Breast epithelium (tissue), 4 donors: ENCODE data around the gene EGLN1. TPM values are rescaled to one million over a fixed set of nuclear protein-coding genes. Genes with fewer than 3 reads are reported as not detected.

Experiments
- DNase-seq, 2 donors: peaks; one replicate each; pipeline ENCODE4 v3.0.0-alpha.2; 2019; ENCODE audit warnings: low spot score in 2 of 2
- H3K27ac ChIP-seq, 2 donors: fragments of 200-600 bp; sonication (generic) in 1 of 2; one replicate each; pipeline ENCODE4 v1.5.1; 2016 to 2019; ENCODE audit warnings: mild to moderate bottlenecking in 1 of 2
- H3K27me3 ChIP-seq, 2 donors: fragments of 200-600 bp; sonication (generic) in 1 of 2; one replicate each; pipeline versions ENCODE4 v1.5.1 to v1.6.0; 2017 to 2019; ENCODE audit warnings: control low read depth in 1 of 2, mild to moderate bottlenecking in 1 of 2
- H3K36me3 ChIP-seq: fragments of 200-600 bp; one replicate; pipeline ENCODE4 v1.5.1; 2019
- H3K4me1 ChIP-seq, 2 donors: fragments of 200-600 bp; sonication (generic); one replicate each; pipeline ENCODE4 v1.5.1; 2016 to 2019; ENCODE audit warnings: control low read depth in 1 of 2
- H3K4me3 ChIP-seq, 3 donors: fragments of 200-600 bp; sonication (generic); 1 replicate in 2 of 3; 2 replicates in 1 of 3; pipeline ENCODE4 v1.5.1; 2016 to 2019; ENCODE audit warnings: mild to moderate bottlenecking in 3 of 3, moderate library complexity in 2 of 3
- H3K9me3 ChIP-seq, 2 donors: fragments of 200-600 bp; sonication (generic) in 1 of 2; one replicate each; pipeline ENCODE4 v1.5.1; 2016 to 2019; ENCODE audit warnings: control low read depth in 1 of 2
- POLR2A ChIP-seq: fragments of 450-650 bp; IDR thresholded peaks from one replicate; pipeline ENCODE4 v1.6.1; 2016; ENCODE audit warnings: antibody characterized with exemption, mild to moderate bottlenecking, moderate library complexity
- POLR2AphosphoS5 ChIP-seq, 3 donors: sonication (generic); formaldehyde crosslinking; IDR thresholded peaks; one replicate each; pipeline ENCODE4 v1.6.1; 2017; ENCODE audit warnings: antibody characterized with exemption in 3 of 3
- intact Hi-C: fragments of 100-400 bp; cut with DNase I; formaldehyde crosslinking; loops from one replicate; pipeline ENCODE4 v1.15.1; 2023; ENCODE audit warnings: low total_unique reads
- total RNA-seq, 3 donors: library from RNA; depleted of rRNA; stranded (reverse); fragments of >200 nt; gene quantifications; one replicate each; pipeline ENCODE4 v1.1.0, GENCODE V29; 2016
- TF ChIP-seq, protein P1 (sequence below), 3 donors: fragments of 450-650 bp; IDR thresholded peaks; one replicate each; pipeline ENCODE4 v1.5.1; 2016 to 2017; ENCODE audit warnings: antibody characterized with exemption in 3 of 3, mild to moderate bottlenecking in 3 of 3, moderate library complexity in 3 of 3

EGLN1 gene
- total RNA-seq, 3 donors from 2014 or later, result 33.8 to 45.6 (median 38.1) TPM

DNA sequence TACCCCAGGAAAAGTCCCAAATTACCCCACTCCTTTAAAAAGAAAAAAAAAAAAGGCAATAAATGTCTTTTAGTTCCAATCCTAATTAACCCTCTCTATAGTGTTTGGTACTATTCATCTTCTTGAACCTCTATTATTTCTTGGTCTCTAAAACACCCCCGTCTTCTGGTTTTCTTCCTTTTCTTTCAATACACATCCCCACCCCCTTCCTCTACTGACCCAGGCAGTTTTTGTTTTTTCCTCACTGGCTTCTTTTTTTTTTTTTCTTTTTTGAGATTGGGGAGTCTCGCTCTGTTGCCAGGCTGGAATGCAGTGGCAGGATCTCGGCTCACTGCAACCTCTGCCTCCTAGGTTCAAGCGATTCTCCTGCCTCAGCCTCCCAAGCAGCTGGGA, 26.1 kb downstream of the EGLN1 start:
- H3K9me3 ChIP-seq, result no peaks in the 10 kb centered on the region
- peak overlapping the region; percentile 35 to 73 for H3K27ac ChIP-seq
- intact Hi-C loops, result no loop called here
- H3K4me3 ChIP-seq, result no peak overlapping the region
- DNase-seq, result no peak
- H3K27me3 ChIP-seq, result no peaks in the 10 kb centered on the region
- peaks cover 0 to 6% of the 10 kb centered on the region in 2 donors for H3K4me1 ChIP-seq
- H3K36me3 ChIP-seq, result no peaks in the 10 kb centered on the region
- TF ChIP-seq, protein P1, sequence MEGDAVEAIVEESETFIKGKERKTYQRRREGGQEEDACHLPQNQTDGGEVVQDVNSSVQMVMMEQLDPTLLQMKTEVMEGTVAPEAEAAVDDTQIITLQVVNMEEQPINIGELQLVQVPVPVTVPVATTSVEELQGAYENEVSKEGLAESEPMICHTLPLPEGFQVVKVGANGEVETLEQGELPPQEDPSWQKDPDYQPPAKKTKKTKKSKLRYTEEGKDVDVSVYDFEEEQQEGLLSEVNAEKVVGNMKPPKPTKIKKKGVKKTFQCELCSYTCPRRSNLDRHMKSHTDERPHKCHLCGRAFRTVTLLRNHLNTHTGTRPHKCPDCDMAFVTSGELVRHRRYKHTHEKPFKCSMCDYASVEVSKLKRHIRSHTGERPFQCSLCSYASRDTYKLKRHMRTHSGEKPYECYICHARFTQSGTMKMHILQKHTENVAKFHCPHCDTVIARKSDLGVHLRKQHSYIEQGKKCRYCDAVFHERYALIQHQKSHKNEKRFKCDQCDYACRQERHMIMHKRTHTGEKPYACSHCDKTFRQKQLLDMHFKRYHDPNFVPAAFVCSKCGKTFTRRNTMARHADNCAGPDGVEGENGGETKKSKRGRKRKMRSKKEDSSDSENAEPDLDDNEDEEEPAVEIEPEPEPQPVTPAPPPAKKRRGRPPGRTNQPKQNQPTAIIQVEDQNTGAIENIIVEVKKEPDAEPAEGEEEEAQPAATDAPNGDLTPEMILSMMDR (IDR thresholded peaks at IDR 0.05), result no peak
- TF ChIP-seq POLR2AphosphoS5 (IDR thresholded peaks at IDR 0.05) (no peak), POLR2A (no peak)

DNA sequence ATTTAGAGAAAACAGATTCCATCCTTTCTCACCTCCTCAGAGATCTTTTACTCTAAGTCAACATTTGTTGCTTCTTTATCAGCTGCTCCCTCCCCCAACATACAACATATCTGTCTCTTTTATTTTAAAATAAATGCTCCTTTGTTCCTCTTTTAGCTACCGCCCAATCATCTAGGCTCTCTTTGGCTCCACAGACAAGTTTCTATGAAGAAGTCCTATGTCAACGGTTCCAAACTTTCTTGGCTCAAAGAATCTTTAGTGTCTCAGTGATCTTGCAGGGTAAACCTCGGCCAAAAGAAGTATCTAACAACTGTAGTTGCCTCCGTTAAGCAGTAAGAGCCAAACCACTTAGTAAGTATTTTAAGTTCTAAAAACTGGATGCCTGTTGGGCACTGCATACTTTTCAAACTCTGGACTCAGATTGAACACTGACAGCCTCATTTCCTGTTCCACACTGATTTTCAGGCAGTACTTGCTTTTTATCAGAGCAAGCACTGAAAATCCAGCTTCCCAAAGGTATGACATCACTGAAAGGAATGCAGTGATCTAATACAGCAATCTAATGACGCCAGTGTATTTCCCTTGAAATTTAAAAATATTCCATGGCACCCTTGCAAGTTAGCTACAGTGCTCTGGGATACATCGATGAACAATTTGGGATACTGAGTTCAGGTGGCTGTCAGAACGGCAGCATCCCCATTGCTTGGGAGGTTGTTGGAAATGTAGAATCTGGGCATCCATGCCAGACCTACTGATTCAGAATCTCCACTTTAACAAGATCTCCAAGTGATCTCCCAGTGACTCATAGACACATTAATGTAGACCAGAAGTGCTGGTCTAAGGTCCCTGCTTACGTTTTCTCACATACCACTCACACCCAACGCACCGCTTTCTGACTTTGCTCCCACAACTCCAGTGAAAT, 26.8 kb downstream of the EGLN1 start:
- peaks cover 0 to 6% of the 10 kb centered on the region in 2 donors for H3K4me1 ChIP-seq

DNA sequence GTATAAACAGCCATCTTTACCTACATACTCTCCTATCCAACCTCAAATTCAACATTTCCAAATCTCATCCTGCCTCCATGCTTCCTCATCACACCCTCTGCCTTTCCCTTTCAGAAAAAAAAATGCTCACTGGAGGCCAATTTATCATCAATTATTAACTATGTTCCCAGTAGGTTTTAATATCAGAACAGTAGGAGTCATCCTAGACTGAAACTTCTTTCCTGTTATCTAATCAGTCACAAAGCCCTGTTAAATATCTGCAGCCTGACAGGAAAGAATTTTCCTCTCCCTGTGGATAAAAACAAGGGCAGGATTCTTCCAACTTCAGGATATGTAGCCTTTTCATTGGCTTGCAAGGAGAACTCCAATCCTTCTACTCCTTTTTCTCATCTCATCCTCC, 28.4 kb downstream of the EGLN1 start:
- H3K27me3 ChIP-seq, result no peaks in the 10 kb centered on the region
- peaks cover 0 to 6% of the 10 kb centered on the region in 2 donors for H3K4me1 ChIP-seq
- no peak for TF ChIP-seq POLR2AphosphoS5 (IDR thresholded peaks at IDR 0.05)
- TF ChIP-seq, protein P1 (IDR thresholded peaks at IDR 0.05), result no peak
- TF ChIP-seq POLR2A, result no peak
- H3K9me3 ChIP-seq, result no peaks in the 10 kb centered on the region
- intact Hi-C loops, result no loop called here
- no peak overlapping the region for H3K27ac ChIP-seq
- no peaks in the 10 kb centered on the region for H3K36me3 ChIP-seq
- no peak overlapping the region for H3K4me3 ChIP-seq
- DNase-seq, result no peak

More for the DNA sequence above, 26.8 kb downstream of the EGLN1 start:
- intact Hi-C loops, result no loop called here
- Histone ChIP-seq H3K36me3 (no peaks in the 10 kb centered on the region), H3K9me3 (no peaks in the 10 kb centered on the region), H3K27ac (peak overlapping the region; percentile 35 to 73), H3K27me3 (no peaks in the 10 kb centered on the region), H3K4me3 (no peak overlapping the region)
- TF ChIP-seq POLR2AphosphoS5 (IDR thresholded peaks at IDR 0.05), result peak in 1 of 3 donors; percentile 39
- TF ChIP-seq, protein P1 (IDR thresholded peaks at IDR 0.05), result no peak
- DNase-seq, result no peak

DNA sequence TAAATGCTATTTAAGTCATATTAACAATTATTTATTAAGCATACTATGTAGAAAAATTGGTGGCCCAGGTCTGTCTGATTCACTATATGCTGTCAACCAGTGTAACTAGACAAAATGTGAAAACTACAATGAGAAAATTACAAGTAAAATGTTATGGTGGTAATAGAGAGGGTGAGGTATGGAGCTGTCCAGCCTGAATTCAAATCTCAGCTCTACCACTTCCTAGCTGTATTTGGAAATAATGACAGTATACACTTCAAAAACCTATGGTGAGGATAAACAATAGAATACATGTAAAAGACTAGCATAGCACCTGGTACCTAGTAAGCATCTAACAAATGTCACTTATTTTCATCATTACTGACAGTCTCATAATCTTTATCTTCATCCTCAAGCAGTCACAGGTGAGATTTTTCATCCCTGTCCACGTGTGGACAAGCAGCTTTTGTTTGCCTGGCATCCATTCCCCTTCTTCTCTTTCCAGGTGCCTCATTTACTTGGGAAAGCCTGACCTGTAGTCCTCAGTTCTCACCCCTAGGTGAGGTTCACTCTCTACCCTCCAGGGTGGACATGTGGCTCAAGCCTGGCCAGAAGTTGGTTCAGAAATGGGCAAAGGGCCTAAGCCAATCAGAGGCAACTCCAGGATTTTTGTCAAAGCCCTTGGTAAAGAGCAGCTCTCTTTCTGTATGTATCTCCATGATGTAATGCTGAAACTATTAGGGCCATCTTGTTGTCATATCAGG, 29.5 kb downstream of the EGLN1 start:
- no peak for TF ChIP-seq POLR2AphosphoS5 (IDR thresholded peaks at IDR 0.05)
- TF ChIP-seq POLR2A, result no peak
- TF ChIP-seq, protein P1 (IDR thresholded peaks at IDR 0.05), result no peak
- DNase-seq, result no peak
- Histone ChIP-seq H3K9me3 (no peaks in the 10 kb centered on the region), H3K27me3 (no peaks in the 10 kb centered on the region), H3K4me3 (no peak overlapping the region), H3K36me3 (no peaks in the 10 kb centered on the region), H3K27ac (no peak overlapping the region), H3K4me1 (peaks cover 0 to 6% of the 10 kb centered on the region in 2 donors)
- intact Hi-C loops, result no loop called here

DNA sequence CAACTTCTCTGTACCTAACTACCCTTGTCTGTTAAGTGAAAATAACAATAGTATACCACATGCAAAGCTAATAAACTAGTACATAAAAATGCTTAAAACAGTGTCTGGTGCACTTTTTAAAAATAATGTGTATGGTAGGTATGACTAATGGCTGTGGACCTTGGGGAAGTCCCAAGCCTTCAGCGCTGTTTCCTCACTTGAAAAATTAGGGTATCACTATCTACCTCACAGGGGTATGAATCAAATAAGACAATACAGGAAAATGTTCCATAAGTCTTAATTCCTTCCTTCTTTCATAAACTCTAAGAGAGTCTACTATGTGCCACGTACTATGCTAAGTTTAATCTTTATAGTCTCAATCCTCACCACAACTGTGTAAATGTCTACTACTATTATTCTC, 32.0 kb downstream of the EGLN1 start:
- no peak overlapping the region for H3K4me3 ChIP-seq
- H3K9me3 ChIP-seq, result no peaks in the 10 kb centered on the region
- no peak overlapping the region for H3K27ac ChIP-seq
- DNase-seq, result no peak
- H3K36me3 ChIP-seq, result no peaks in the 10 kb centered on the region
- H3K4me1 ChIP-seq, result peaks cover 0 to 4% of the 10 kb centered on the region in 2 donors
- no peak for TF ChIP-seq POLR2AphosphoS5 (IDR thresholded peaks at IDR 0.05)
- TF ChIP-seq, protein P1 (IDR thresholded peaks at IDR 0.05), result no peak
- intact Hi-C loops, result no loop called here
- no peaks in the 10 kb centered on the region for H3K27me3 ChIP-seq
